Neural cell (in vitro differentiated cells): ENCODE results near the gene FAM187B. TPM values are rescaled to one million over a fixed set of nuclear protein-coding genes. Genes with fewer than 3 reads are reported as not detected.
"Not testable (repeated sequence)": the region's sequence is repeated elsewhere in the genome, so short reads cannot be mapped to it uniquely, and the experiment has no call there.

ENCODE experiments used
- H2AFZ ChIP-seq: fragments of 200-600, 300-800 bp; sonication (generic), shearing (Covaris generic); 2 replicates; pipeline ENCODE4 v1.6.0; 2014; ENCODE audit warnings: low read depth, mild to moderate bottlenecking, antibody characterized with exemption, low read length, moderate library complexity
- H3F3A ChIP-seq: fragments of 200-600 bp; shearing (Covaris generic); 2 replicates; pipeline ENCODE4 v1.6.1; 2016; ENCODE audit warnings: mild to moderate bottlenecking, moderate library complexity, mixed read lengths, antibody characterized with exemption, low read length; ENCODE audit not compliant: insufficient read depth, poor library complexity, severe bottlenecking
- H3K27ac ChIP-seq: fragments of 200-600, 300-800 bp; sonication (generic), shearing (Covaris generic); 2 replicates; pipeline ENCODE4 v1.5.1; 2014; ENCODE audit warnings: mild to moderate bottlenecking, low read length, moderate library complexity
- H3K27me3 ChIP-seq: fragments of 300-800, 200-600 bp; sonication (generic), shearing (Covaris generic); 2 replicates; pipeline ENCODE4 v1.6.0; 2014; ENCODE audit warnings: mild to moderate bottlenecking, low read depth, low read length, moderate library complexity; ENCODE audit not compliant: insufficient read depth
- H3K36me3 ChIP-seq: fragments of 300-800, 200-600 bp; sonication (generic), shearing (Covaris generic); 2 replicates; pipeline ENCODE4 v1.5.1; 2014; ENCODE audit warnings: mild to moderate bottlenecking, antibody characterized with exemption, low read length, moderate library complexity; ENCODE audit not compliant: insufficient read depth
- H3K4me2 ChIP-seq: fragments of 300-800, 200-600 bp; sonication (generic), shearing (Covaris generic); 2 replicates; pipeline ENCODE4 v1.6.0; 2014; ENCODE audit warnings: mild to moderate bottlenecking, low read length
- H3K4me3 ChIP-seq: fragments of 300-800, 200-600 bp; sonication (generic), shearing (Covaris generic); 2 replicates; pipeline ENCODE4 v1.5.1; 2014; ENCODE audit warnings: mild to moderate bottlenecking, low read length, moderate library complexity
- H3K79me2 ChIP-seq: fragments of 200-600 bp; shearing (Covaris generic); replicated peaks from 2 replicates; pipeline ENCODE4 v1.6.0; 2014; ENCODE audit warnings: mild to moderate bottlenecking, low read length, moderate library complexity; ENCODE audit not compliant: insufficient read depth
- H3K9ac ChIP-seq: fragments of 300-800, 200-600 bp; sonication (generic), shearing (Covaris generic); 2 replicates; pipeline ENCODE4 v1.6.1; 2016; ENCODE audit warnings: mild to moderate bottlenecking, low read length, mixed read lengths
- H3K9me2 ChIP-seq: fragments of 200-600 bp; shearing (Covaris generic); 2 replicates; pipeline ENCODE4 v1.6.1; 2016; ENCODE audit warnings: mild to moderate bottlenecking, low read length, mixed read lengths; ENCODE audit not compliant: insufficient read depth
- H3K9me3 ChIP-seq: fragments of 200-600, 300-800 bp; sonication (generic), shearing (Covaris generic); 2 replicates; pipeline ENCODE4 v1.6.1; 2016; ENCODE audit warnings: mild to moderate bottlenecking, mixed run types, low read length, moderate library complexity, mixed read lengths
- H4K20me1 ChIP-seq: fragments of 200-600 bp; shearing (Covaris generic); 2 replicates; pipeline ENCODE4 v1.6.1; 2016; ENCODE audit warnings: mild to moderate bottlenecking, mixed run types; ENCODE audit not compliant: insufficient read depth
- CTCF ChIP-seq: fragments of 450-650 bp; IDR thresholded peaks from 2 replicates; pipeline ENCODE4 v1.5.1; 2014; ENCODE audit warnings: antibody characterized with exemption, mild to moderate bottlenecking, moderate library complexity; ENCODE audit not compliant: poor library complexity, severe bottlenecking
- EP300 ChIP-seq: fragments of 450-650 bp; conservative IDR thresholded peaks from 2 replicates; pipeline ENCODE4 v1.6.1; 2014; ENCODE audit warnings: antibody characterized with exemption, mild to moderate bottlenecking, moderate library complexity; ENCODE audit not compliant: poor library complexity, severe bottlenecking
- EZH2 ChIP-seq: fragments of 200-600, 300-800 bp; shearing (Covaris generic), sonication (generic); IDR thresholded peaks from 2 replicates; pipeline ENCODE4 v1.6.1; 2014; ENCODE audit warnings: antibody characterized with exemption, low read length, borderline replicate concordance, mild to moderate bottlenecking; ENCODE audit not compliant: insufficient read depth, poor library complexity, severe bottlenecking
- MXI1 ChIP-seq: fragments of 450-650 bp; conservative IDR thresholded peaks from 2 replicates; pipeline ENCODE4 v1.6.1; 2014; ENCODE audit warnings: antibody characterized with exemption, mild to moderate bottlenecking; ENCODE audit not compliant: poor library complexity, severe bottlenecking
- POLR2AphosphoS5 ChIP-seq: IDR thresholded peaks from 2 replicates; pipeline ENCODE4 v1.6.1; 2012
- RAD21 ChIP-seq: fragments of 450-650 bp; conservative IDR thresholded peaks from 2 replicates; pipeline ENCODE4 v1.6.1; 2014; ENCODE audit warnings: antibody characterized with exemption, mild to moderate bottlenecking, moderate library complexity
- SMC3 ChIP-seq: fragments of 450-650 bp; conservative IDR thresholded peaks from 2 replicates; pipeline ENCODE4 v1.6.1; 2014; ENCODE audit warnings: antibody characterized with exemption, mild to moderate bottlenecking, moderate library complexity; ENCODE audit not compliant: poor library complexity
- TAF1 ChIP-seq: IDR thresholded peaks from 2 replicates; pipeline ENCODE4 v1.6.1; 2012; ENCODE audit warnings: low read depth
- polyA plus RNA-seq: library from polyadenylated mRNA; depleted of rRNA; stranded (reverse); fragments of >200 nt; gene quantifications from 2 replicates; pipeline ENCODE4 v1.2.3, GENCODE V29; 2014
- TF ChIP-seq, protein P1 (sequence below): IDR thresholded peaks from 2 replicates; pipeline ENCODE4 v1.6.1; 2012; ENCODE audit warnings: borderline replicate concordance

The FAM187B gene
- polyA plus RNA-seq, 1 donor from 2014 or later, result not detected

- Histone ChIP-seq H3F3A (no peaks in the 10 kb centered on the region), H3K27ac (no peak overlapping the region), H3K9me2 (no peaks in the 10 kb centered on the region), H3K9ac (no peak overlapping the region), H3K36me3 (no peaks in the 10 kb centered on the region), H4K20me1 (no peaks in the 10 kb centered on the region), H3K4me2 (no peak overlapping the region), H3K27me3 (no peaks in the 10 kb centered on the region), H2AFZ (no peak overlapping the region), H3K4me3 (no peak overlapping the region), H3K9me3 (no peaks in the 10 kb centered on the region), H3K79me2 (no peaks in the 10 kb centered on the region)
- TF ChIP-seq, protein P1, sequence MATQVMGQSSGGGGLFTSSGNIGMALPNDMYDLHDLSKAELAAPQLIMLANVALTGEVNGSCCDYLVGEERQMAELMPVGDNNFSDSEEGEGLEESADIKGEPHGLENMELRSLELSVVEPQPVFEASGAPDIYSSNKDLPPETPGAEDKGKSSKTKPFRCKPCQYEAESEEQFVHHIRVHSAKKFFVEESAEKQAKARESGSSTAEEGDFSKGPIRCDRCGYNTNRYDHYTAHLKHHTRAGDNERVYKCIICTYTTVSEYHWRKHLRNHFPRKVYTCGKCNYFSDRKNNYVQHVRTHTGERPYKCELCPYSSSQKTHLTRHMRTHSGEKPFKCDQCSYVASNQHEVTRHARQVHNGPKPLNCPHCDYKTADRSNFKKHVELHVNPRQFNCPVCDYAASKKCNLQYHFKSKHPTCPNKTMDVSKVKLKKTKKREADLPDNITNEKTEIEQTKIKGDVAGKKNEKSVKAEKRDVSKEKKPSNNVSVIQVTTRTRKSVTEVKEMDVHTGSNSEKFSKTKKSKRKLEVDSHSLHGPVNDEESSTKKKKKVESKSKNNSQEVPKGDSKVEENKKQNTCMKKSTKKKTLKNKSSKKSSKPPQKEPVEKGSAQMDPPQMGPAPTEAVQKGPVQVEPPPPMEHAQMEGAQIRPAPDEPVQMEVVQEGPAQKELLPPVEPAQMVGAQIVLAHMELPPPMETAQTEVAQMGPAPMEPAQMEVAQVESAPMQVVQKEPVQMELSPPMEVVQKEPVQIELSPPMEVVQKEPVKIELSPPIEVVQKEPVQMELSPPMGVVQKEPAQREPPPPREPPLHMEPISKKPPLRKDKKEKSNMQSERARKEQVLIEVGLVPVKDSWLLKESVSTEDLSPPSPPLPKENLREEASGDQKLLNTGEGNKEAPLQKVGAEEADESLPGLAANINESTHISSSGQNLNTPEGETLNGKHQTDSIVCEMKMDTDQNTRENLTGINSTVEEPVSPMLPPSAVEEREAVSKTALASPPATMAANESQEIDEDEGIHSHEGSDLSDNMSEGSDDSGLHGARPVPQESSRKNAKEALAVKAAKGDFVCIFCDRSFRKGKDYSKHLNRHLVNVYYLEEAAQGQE, result no peak
- TF ChIP-seq RAD21 (no peak), CTCF (no peak), MXI1 (no peak), TAF1 (no peak)
Observed at GRCh38 chr19:35241417-35241816, 12.9 kb upstream of the FAM187B start.

DNA sequence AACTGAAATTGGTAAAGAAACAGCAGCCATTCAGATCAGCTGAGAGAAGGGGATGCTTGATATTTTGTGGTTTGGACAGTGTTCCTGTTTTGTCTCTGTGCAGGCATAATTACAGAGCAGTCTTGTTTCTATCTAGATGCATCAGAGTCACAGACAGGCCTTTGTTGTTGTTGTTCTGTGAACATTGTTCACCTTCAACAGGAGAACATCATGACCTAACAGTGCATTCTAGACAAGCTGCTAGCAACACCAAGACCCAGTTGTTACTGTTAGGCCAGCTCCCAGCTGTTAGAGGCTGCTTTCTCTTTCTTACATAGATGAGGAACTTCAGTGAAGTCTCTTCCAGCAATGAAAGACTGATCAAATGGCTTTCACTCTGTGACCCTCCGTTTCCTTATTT, 11.8 kb upstream of the FAM187B start:
- no peaks in the 10 kb centered on the region for H3K9me2 ChIP-seq
- H3K79me2 ChIP-seq, result no peaks in the 10 kb centered on the region
- H3K4me2 ChIP-seq, result no peak overlapping the region
- H4K20me1 ChIP-seq, result no peaks in the 10 kb centered on the region
- no peak overlapping the region for H3K4me3 ChIP-seq
- H2AFZ ChIP-seq, result no peak overlapping the region
- TF ChIP-seq, protein P1, result no peak
- TF ChIP-seq RAD21, result no peak
- TF ChIP-seq MXI1, result no peak
- no peak for TF ChIP-seq EP300
- TF ChIP-seq EZH2, result no peak
- TF ChIP-seq POLR2AphosphoS5, result no peak
- no peak for TF ChIP-seq CTCF
- no peak for TF ChIP-seq TAF1
- TF ChIP-seq SMC3, result no peak
- no peaks in the 10 kb centered on the region for H3K36me3 ChIP-seq
- H3K27me3 ChIP-seq, result no peaks in the 10 kb centered on the region
- no peak overlapping the region for H3K27ac ChIP-seq
- H3K9ac ChIP-seq, result no peak overlapping the region
- no peaks in the 10 kb centered on the region for H3K9me3 ChIP-seq
- H3F3A ChIP-seq, result no peaks in the 10 kb centered on the region

DNA sequence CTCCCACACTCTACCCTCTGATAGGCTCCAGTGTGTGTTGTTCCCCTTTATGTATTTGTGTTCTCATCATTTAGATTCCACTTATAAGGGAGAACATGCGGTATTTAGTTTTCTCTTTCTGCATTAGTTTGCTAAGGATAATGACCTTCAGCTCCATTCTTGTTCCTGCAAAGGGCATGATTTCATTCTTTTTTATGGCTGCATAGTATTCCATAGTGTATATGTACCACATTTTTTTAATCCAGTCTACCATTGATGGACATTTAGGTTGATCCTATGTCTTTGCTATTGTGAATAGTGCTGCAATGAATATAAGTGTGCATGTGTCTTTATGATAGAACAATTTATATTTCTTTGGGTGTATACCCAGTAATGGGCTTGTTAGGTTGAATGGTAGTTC, 11.1 kb upstream of the FAM187B start:
- H3K4me3 ChIP-seq, H3K27me3 ChIP-seq, H3K27ac ChIP-seq, H3K36me3 ChIP-seq, H3F3A ChIP-seq, H3K4me2 ChIP-seq, H2AFZ ChIP-seq, H3K79me2 ChIP-seq, H4K20me1 ChIP-seq, H3K9me3 ChIP-seq, H3K9me2 ChIP-seq, H3K9ac ChIP-seq: not testable (repeated sequence)
